Measurements from ENCODE around the gene PDZD8.
"Not testable (repeated sequence)": the region's sequence is repeated elsewhere in the genome, so short reads cannot be mapped to it uniquely, and the experiment has no call there.

PDZD8 gene

DNA sequence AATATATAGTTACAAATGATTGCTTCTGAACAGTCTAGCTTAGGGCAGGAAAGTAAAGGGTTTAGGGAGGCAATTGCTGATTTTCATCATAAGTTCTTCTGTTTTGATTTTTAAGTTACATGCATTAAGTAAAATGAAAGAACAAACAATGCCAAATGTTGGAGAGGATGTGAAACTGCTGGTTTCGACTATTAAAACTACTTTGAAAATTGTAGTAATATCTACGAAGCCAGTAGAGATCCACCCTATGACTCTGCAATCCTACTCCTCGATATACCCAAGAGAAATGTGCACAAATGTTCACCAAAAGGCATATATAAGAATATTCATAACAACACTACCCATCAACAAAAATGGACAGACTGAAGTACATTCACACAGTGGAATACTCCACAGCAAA, 24.3 kb downstream of the PDZD8 start:
- DNase-seq (ENCODE audit: low spot score): no peak

DNA sequence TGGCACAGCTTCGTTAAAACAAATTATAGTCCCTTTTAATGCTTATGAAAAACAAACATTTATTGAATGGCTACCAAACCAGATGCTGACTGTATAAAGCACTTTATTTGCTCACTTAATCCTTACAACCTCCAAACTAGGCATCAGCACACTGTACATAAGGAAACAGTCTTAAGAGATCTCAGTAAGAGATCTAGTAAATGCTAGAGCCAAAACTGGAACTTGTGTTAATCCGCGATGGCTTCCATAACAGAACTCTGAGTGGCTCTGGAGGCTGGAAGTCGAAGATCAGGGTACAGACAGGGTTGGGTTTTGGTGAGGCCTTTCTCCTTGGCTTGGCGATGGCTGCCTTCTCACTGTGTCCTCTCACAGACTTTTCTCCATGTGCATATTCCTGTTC, 27.0 kb downstream of the PDZD8 start:
- no peak for DNase-seq (ENCODE audit: low spot score)

DNA sequence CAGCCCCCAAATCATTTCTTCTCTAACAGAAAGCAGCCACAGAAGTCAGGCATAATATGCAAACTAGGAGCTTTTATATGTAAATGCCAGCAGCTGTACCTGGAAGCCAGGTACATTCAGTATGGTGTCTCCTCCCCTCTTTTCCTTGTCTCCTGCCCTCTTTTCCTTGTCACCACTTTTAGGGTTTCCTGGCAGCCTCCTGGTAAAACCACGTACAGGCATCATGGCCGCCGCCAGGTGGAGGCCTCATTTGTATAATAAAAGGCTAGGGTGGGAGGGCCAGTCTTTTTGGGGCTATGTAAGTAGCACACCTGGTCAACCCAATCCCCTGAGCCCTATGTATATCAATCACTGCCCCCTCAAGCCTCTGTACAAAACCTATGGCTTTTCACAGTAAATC, 28.7 kb downstream of the PDZD8 start:
- no peak for DNase-seq (ENCODE audit: low spot score)

DNA sequence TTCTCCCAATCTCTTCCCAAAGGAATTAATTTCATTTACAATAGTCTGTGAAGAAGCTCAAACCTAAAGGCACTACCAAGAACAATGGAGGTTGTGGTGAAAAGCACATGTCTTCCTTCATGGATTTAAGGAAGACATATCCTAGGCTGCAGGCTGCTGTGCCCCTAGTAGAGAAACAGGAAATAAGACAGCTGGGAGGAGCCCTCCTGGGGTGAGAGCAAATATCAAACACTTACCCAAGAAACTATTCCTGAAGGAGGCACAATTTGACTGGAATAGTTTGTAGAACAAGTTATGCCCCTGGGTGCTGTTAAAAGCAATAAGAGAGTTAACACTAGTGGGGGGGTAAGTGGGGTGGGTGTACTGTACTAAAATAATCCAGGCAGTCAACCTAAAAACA, 30.1 kb downstream of the PDZD8 start:
- DNase-seq (ENCODE audit: low spot score): no peak

DNA sequence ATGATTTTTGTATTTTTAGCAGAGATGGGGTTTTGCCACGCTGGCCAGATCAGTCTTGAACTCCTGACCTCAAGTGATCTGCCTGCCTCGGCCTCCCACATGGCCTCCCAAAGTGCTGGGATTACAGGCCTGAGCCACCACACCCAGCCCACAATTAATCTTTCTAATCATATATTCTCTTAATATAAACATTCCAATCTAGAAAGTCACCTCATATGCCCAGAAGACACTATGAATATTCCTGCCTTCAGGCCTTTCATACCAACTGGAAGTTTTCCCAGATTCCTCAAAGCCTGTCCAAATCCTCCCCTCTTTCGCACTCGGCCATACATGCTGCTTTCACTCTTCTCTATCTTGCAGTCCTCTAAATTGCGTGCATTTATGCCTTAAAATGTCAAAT, 32.6 kb downstream of the PDZD8 start:
- DNase-seq (ENCODE audit: low spot score): no peak

DNA sequence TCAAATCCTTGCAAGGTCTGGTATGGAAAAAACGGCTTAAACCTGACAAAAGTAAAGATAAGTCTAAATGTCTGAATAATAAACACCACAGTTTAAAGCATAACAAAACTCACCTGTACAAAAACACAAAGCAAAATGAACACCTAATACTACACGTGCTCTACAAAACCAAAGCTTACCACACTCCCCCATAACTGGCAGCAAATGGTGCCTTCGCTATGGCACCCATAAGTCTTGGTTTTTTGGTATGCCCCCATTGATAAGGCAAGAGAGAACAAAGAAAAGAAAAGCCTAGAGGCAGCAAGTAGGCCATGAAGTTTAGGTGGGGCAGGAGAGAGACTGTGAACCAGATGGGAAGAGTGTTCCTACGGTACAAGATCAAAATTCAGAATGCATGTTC, 34.2 kb downstream of the PDZD8 start:
- DNase-seq (ENCODE audit: low spot score): no peak

DNA sequence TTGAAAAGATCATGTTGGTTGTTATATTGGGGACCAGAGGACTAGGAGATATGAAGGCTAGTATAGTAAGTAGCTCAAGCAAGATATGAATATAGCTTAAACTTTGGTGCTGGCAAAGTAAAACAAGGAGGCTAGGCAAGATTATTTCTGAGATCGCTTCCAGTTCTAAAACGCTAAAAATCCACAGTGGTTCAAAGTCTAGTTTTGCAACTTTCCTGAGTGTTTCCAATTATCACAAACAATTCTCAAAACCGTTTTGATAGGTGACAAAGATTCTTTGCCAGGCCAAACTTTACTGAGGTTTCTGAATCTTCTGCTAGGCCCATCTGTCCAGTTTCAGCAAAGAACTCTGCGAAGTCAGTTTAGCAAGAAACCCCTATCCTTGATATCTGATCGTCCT, 35.3 kb downstream of the PDZD8 start:
- DNase-seq (ENCODE audit: low spot score): no peak

DNA sequence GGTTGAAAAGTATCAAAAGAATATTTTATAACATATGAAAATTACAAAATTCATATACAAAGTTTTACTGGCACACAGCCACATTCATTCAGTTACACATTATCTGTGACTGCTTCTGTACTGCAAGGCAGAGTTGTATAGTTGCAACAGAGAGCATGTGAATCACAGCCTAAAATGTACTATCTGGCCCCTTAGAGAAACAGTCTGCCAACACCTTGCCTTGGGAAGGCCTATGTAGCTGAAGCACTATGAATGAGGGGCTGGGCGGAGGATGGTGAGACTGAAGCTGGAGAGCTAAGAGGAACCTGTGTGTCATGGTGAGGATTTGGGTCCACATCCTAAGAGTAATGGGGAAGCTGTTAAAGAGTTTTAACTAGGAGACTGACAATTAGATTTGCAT, 35.7 kb downstream of the PDZD8 start:
- no peak for DNase-seq (ENCODE audit: low spot score)

DNA sequence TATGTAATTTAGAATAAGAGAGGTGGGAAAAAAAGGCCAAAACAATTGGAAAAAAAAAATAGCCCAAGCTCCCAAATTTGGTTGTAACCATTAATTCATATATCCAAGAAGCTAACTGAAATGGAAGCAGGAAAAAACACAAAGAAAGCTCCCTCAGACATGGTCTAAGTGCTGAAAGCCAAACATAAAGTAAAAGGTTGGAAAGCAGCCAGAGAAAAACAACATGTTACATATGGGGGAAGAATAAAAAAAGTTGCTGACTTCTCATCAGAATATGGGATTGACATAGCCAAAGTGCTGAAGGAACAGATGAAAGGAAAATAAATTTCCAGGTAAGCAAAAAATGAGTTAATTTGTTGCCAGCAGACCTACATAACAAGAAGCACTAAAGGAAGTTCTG, 40.3 kb downstream of the PDZD8 start:
- no peak for DNase-seq (ENCODE audit: low spot score)

DNA sequence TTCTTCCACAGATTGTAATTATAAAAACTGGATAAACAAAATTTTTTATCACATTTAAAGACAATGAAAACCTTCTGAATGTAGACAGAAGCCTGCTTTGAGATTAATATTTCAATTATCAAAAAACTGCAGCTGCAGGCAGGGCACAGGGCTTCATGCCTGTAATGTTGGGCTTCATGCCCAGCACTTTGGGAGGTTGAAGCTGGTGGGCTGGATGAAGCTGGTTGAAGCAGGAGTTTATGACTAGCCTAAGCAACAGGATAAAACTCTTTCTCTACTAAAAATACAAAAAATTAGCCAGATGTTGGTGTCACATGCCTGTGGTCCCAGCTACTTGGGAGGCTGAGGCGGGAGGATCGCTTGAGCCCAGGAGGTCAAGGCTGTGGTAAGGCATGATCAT, 41.2 kb downstream of the PDZD8 start:
- no peak for DNase-seq (ENCODE audit: low spot score)

DNA sequence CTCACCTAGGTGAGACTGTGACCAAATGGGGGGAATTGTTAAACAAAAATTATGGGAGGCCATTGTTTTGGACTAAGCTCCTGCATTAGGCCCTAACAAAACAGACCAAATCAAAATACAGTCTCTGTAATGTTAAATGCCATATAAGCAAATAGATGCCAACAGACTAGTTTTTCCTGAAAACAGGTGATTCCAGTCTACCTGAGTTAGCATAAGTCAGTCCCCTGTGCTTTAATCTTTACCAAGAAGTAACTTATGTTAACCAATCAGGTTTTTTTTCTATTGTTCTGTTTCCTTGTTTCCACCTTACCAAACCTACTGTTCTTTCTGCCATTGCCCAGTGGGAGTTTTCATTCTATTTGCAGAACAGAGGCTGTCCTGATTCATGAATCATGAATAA, 48.0 kb downstream of the PDZD8 start:
- DNase-seq (ENCODE audit: low spot score): no peak

DNA sequence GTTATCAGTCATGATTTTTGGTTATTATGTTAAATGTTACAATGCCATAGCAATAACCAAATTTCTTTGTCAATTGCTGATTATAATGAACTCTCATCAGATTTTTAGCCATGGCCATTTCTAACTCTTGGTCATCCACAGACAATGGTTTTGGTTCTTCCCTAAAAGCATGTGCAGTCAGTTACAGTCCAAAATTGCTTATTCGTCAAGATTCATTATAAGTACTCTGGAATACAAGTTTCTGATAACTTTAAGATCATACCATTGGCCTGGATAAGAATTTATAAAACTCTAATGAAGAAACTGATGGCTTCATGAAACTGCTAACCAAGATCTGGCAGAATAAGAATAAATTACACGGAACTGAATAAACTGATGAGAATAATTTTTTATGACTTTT, 50.9 kb downstream of the PDZD8 start:
- DNase-seq (ENCODE audit: low spot score): no peak

DNA sequence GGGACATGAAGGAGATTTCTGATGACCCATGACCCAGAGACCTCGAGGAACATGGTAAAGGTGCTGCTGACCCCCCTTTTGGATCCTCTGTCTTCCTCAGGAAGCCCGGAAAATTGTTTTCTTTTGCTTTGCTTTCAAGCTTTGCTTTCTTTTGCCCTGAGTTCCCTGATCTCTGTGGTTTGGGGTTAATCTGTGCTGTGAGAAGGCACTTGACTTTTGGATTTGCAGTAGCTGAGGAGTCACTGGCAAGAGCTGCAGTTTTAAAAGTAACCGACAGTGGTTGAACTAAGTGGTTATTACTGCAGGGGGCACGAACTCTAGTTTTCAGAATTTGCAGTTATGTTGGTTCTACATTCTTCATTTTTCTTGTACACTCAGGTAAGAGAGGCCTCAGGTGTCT, 53.0 kb downstream of the PDZD8 start:
- DNase-seq (ENCODE audit: low spot score): no peak

DNA sequence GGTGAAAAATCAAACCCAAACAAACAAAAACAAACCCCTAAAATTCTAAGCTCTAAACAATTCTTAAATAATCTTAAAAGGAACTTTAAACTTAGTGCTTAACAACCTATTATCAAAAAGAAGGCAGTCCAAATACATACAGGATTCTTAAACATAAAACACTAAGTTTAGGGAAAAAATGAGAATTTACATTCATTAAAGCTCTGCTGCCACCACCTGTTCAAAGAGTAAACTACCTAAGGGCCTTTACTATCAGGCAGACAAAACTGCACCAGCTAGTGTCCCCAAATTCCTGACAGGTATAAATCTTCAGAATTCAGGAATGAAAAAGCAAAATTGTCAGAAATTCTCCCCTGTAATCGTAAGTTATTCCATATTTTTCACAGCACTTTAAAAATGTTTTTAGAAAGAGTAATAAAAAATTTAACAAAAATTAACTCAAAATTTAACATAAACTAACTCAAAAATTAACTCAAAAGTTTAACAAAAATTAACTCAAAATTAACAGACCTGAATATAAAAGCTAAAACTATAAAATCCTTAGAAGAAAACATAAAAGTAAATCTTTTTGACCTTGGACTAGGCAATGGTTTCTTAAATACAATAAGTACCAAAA, 55.1 kb downstream of the PDZD8 start:
- DNase-seq (ENCODE audit: low spot score): peak; percentile 46

DNA sequence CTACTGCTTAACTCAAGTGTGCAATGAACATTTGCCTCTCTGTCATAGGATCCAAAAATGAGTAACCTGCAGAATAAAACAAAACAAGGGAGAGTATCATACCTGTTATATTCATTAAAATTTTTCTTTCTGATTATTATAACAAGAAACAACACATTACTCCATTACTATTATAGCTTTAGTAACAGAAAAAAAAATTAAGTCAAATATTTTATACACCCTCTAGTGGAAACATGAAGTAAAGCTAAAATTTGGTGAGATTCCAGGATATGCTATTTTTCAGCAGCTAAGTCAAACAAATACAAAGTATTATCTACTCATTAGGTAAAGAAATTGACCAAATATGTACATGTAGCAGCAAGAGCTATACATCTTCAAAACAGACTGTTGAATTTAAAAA, 56.3 kb downstream of the PDZD8 start:
- no peak for DNase-seq (ENCODE audit: low spot score)

DNA sequence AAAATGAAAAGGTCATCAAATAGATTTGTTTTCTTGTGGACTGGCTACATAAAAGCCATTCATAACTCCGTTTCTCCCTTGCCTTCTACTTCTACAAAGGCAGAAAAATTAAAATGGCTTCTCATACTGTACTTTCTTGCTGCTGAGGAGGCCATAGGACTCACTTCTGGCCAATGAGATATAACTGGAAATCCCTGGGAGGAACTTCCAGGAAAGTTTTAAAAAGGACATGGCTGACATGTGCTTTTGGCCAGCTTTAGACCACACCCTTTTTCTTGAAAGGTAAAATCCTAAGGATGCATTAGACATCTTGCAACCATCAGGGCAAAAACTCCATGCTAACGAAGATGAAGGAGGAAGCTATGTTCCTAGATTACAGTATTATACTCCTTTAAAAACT, 58.5 kb downstream of the PDZD8 start:
- no peak for DNase-seq (ENCODE audit: low spot score)

DNA sequence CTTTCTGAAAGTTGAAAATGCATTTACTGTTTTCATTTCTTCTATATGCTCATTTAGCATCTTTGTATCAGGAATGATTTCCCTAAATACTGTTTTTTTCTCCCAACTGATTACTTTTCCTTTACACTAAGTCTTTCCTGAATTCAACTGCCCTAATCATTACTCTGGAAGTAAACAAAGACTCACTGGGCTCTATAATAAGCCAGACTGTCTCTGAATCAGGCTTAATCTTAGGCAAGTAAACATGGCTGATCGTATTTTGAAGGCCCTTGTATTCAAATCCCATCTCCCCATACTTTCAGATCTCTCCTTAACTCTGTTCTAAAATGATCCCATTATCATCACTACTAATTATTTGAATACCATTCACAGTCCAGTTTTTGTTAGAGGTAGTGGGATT, 61.6 kb downstream of the PDZD8 start:
- no peak for DNase-seq (ENCODE audit: low spot score)

DNA sequence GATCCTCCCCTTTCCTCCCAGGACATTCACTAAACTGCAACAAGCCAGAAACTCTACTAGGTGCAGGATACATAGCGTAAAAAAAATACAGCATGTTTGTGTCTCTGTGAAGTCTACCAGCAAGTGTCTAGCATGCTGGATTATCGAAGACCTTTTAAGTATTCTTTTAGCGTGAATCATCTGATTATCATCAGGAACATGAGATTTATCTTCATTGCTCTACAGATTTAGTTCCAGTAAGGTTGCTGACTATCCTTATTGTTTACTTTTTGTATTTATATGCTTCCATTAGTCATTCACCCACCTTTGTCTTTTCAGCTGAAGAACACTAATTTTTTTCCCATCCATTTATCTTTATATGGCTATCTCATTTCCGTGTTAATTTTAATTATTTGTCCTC, 62.8 kb downstream of the PDZD8 start:
- DNase-seq (ENCODE audit: low spot score): no peak

DNA sequence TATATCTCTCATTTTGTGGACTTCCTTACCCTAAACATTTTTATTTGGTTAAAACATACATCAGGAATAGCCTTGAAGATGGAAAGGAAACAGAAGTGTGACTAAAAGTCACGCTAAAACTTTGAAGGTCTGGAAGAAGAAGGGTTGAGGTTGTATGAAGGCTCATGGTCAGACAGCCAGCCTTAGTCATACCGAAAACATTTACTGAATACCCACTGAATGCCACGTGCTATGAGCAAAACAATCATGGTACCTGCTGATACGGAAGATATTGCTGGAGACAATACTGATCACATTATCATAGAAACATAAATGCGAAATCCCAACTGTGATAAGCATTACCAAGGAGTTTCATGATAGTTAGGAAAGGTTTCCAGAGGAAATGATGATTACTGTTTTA, 64.0 kb downstream of the PDZD8 start:
- DNase-seq (ENCODE audit: low spot score): no peak

DNA sequence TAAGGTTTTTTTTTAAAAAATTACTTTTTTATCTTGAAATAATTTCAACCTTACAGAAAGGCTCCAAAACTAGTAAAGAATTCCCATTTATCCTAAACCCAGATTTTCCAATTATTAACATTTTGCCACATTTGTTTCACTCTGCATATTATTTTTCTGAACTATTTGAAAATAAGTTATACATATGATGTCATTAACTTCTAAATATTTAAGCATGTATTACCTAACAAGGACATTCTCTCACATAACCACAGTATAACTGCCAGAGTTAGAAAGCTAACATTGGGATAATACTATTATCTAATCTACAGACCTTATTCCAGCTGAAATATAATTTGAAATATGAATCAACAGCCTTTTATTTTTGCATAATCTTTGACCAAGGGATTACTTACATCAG, 68.6 kb downstream of the PDZD8 start:
- DNase-seq (ENCODE audit: low spot score): no peak

DNA sequence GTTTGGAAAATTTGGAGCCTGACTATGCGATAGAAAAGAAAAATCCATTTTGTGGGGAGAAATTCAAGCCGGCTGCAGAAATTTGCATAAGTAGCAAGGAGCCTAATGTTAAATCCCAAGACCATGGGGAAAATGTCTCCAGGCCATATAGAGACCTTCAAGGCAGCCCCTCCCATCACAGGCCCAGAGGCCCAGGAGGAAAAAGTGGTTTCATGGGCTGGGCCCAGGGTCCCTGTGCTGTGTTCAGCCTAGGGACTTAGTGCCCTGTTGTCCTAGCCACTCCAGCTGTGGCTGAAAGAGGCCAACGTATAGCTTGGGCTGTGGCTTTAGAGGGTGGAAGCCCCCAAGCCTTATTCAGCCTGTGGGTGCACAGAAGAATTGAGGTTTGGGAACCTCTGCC, 71.8 kb downstream of the PDZD8 start:
- not testable (repeated sequence) for DNase-seq (ENCODE audit: low spot score)

DNA sequence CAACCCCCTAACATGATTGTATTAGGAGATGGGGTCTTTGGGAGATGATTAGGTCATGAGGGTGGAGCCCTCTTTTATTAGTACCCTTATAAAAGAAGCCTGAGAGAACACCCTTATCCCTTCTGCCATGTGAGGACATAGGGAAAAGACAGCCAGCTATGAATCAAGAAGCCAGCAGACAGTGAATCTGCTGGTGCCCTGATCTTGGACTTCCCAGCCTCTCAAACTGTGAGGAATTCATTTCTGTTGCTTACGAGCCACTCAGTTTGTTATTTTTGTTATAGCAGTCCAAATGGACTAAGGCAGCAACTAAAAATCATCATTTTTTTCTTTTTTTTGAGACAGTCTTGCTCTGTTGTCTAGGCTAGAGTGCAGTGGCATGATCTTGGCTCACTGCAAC, 74.6 kb downstream of the PDZD8 start:
- DNase-seq (ENCODE audit: low spot score): no peak

DNA sequence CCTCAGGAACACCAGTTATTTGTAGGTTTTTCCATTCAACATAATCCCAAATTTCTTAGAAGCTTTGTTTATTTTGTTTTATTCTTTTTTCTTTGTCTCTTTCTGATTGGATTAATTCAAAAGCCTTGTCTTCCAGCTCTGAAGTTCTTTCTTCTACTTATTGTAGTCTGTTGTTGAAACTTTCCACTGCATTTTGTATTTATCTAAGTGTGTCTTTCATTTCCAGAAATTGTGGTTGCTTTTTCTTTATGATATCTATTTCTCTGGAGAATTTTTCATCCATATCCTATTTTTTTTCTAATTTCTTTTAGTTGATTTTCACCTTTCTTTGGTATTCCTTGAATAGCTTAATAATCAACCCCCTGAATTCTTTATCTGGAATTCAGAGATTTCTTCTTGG, 75.8 kb downstream of the PDZD8 start:
- no peak for DNase-seq (ENCODE audit: low spot score)

DNA sequence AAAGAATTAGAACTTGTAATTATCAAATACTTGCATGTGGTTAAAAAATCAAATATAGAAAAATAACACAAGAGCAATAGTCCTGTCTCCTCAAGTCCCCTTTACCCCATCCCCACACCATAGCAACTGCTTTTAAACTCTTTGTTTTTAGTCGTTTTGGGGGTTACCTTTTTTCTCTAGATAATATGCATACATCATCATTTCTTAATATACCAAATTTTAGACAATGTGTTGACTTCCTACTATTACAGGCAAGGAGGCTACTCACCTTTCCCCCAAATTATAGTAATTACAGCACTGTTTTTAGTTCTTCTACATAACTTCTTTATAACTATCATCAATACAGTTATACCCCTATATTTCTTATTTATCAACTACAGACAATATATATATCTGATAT, 77.0 kb downstream of the PDZD8 start:
- DNase-seq (ENCODE audit: low spot score): no peak

DNA sequence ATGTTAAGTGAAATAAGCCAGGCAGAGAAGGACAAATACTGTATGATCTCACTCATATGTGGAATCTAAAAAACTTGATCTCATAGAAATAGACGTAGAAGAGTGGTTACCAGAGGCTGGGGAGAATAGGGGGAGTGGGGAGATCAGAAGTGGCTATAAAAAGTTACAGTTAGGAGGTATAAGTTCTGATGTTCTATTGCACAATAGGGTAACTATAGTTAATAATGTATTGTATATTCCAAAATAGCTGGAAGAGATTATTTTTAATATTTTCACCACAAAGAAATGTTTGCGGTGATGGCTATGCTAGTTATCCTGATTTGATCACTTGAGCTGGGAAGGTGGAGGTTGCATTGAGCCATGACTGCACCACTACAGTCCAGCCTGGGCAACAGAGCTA, 80.5 kb downstream of the PDZD8 start:
- DNase-seq (ENCODE audit: low spot score): no peak
